HG03280 (cell line): ENCODE results near the gene TGFBR2.

ENCODE experiments used
- ATAC-seq: cut with Tn5 transposase; IDR thresholded peaks from one replicate; pipeline ENCODE4 v1.9.1; 2021; ENCODE audit warnings: mild to moderate bottlenecking, moderate library complexity; ENCODE audit not compliant: unreplicated experiment

TGFBR2 gene

DNA sequence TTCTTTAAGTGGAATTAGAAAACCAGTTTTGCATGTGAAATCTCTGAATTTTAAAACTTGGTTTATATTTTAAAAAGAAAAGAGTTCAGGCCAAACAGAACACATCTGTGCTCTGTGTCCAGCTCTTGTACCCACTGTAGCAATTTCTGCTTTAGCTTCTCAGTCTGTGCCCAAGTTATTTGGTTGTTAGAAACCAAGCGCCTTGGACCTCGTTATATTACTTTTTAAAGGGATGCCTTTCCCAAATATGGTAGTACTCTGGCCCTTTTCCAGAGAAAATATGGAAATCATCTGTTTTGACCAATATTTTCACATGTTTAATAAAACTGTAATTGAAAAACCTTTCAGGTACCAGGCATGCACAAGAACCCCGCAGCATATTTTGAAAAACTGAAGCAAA lies 27.3 kb downstream of the TGFBR2 start:
- no peak for ATAC-seq

DNA sequence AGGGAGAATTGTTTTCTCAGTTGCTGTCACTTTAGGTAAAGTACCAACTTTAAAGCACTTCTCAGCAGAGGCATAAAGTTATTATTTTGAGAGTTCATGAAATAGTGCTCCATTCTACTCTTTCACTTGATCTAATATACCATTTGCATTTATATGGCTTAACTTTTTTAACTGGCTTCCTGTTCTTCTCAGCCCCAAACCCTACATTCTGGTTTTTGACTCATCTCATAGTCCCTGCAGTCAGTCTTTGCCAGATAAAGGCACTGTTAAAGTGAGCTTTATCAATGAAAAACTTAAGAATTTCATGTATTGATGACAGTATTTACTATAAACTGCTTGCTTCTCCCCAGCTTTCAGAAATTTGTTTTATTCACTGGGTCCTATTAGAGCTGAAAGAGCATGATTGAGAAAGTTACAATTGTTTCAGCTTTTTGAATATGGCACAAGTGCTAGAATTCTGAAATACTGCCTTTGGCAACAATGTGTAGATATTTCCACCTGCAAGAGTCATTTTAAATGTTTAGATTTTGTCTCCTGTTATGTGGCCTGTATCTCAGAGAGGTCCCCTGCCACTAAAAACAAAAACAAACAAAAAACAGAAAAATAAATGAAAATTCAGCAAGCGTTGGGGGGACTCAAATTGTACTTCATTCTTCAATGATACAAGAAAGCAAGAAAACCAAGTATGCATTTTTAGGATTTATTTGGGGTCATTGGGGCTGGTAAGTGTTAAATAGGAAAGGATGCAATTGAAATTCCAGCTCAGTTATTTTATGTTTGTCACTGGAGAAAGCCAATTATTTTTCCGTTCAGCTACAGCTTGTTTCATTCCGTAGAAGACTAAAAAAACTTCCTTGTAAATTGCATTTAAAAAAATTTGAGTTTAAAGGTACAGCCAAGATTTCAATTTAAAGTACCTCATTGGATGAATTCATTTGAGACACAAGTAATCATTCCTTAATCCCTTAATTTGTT lies 28.6 kb downstream of the TGFBR2 start:
- ATAC-seq = no peak

DNA sequence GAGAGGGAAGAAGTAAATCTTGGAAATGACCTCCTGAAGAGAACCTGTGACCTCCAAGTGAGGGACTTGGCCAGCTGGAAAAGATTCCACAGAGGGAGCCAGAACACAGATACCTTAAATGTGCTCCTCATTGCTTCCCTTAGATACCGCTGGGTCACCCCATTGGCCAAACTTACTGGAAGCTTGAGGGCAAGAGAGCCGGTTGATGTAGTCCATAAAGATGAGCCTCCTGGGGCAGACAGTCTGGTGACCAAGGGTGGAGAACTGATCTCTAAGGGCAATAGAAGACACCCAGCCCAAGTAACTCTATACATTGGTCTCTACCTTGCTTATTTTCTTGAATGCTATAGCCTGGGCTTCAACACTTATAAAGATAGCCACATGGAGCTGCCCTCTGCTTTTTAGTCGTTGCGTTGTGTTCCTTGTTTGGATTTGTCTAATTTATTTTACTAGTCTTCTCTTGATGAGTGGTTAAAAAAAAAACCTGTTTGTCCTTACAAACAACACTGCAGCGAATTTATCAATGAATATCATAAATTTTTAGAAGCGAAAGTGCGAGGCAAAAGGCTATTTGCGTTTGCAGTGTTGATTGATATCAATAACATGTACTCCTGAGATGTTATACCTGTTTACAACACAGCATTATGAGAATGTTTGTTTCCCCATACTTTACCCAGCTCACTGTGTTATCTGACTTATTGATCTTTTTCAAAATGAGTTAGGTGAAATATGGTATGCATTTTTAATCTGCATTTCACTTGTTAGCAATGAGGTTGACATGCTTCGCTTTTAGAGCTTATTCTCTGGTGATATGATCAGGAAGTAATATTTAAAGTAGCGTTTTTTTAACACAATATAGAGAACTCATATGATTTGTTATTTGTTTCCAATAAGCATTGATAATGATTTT lies 31.2 kb downstream of the TGFBR2 start:
- no peak for ATAC-seq

DNA sequence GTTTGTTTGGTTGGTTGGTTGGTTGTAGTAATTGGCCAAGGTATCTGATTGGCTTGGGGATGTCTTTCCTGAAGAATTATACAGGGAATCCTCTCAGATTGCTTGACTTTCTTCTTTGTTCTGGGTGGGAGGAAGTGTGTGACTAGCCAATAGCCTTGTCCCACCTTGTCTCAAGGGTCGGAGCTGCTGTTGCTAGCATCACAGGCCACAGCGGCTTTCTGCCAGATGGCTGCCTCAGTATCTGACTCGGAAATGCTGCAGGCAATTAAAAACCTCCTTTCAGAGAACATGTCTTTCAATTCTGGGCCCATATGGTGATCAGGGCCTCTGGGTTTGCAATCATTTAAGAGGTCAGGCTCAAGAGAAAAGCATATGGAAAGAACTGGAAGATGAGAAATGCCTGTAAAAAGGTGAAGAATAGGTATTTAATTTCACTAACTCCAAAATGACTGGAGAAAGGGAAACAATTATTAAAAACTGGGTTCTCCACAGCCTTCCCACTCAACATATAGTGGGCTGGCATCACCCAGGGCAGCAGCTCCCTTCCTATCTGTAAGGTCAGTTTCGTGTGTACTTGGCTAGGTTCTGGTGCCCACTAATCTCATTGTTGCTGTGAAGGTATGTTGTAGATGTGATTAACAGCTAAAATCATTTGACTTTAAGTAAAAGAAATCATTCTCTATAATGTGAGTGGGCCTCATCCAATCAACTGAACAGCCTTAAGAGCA lies 32.4 kb downstream of the TGFBR2 start:
- no peak for ATAC-seq

DNA sequence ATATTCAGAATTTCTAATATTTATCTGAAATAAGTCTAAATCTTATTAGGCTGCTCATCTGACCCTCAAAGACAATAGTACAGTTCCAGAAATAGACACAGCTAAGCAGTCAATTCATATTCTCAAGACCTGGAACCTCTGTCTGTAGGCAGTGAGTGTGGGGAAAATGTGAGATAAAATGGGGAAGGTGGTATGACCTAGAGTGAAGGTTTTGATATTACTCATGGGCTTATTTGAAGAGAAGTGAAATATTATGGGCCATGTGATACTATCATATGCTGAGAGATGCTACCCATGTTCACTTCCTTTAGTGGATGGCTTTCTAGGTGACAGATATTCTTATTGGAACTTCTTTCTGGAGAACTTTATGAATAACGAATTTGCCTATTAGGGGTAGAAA lies 33.5 kb downstream of the TGFBR2 start:
- peak; percentile 75 for ATAC-seq

DNA sequence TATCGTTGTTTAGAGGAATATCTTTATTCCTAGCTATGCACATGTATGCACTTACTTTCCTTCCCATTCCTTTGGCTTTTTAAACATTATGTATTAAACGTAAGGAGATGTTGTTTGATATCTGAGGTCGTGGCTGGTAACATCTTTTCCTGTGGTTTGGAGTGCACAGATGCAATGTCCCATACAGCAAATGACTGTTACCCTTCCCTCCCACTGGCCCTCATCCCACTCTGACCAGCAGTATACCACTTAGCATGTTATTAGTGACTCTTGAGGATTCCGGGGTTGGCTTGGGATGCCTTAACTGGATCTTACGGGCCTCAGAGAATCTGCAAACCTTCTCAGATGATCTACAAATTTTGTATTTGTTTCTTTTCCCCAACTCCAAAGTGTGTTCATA lies 34.5 kb downstream of the TGFBR2 start:
- ATAC-seq = no peak

DNA sequence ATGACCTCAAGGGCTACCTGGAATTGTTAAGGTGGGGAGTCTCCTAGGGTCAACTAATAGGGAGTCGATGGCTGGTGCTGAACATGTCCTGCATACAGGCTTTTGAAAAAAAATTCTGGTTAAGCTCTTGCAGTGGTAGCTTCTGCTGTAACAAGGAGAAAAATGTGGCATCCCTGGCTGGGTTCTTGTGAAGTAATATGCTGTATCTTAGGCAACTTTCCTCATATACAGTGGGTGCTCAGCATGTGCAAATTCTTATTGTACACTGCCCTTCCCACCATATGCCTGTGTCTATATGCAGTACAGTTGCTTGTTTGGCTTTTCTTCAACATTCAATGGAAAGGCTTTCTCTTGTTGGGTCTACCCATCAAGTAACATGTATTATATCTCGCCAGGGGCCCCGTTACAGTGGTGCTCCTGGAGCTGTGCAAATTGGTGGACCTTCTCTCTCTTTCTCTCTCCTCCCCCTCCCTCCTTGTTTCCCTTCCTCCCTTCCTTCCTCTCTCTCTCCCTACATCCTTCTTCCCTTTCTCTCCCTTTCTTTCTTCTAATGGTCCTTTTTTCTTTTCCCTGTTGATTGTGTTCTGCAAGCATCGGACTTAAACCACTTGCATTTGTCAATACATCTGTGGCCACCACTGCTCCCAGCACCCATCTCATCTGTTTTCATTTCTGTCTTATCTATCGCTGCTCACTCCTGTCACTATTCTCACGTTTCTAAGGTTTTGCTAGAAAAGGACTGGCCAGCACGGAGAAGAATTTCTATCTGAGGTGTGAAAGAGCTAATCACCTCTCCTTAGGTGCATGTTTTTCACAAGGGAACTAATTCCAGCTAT lies 35.2 kb downstream of the TGFBR2 start:
- no peak for ATAC-seq

DNA sequence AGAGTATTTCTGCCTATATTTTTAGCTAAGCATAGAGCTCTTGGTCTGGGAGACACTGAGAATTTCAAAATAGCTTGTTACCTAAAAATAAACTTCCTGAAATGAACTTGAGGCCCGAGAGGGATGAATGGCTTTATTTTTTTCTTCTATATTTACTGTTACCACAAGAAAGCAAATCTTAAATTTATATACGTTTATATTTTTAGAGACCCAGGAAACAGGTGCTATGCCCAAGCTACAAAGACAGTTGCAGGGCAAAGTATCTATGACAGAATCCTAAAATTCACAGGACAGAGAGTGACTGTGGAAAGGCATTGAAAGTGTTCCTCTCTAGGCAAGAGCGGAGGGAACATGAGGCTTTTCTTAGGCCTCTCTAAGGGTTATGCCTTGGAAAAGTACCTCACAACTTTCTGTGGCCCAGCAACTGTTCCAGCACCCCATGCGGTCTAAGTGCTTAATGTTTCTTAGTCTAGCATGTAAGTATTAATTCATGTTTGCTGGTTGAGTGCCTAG lies 36.5 kb downstream of the TGFBR2 start:
- ATAC-seq = no peak

DNA sequence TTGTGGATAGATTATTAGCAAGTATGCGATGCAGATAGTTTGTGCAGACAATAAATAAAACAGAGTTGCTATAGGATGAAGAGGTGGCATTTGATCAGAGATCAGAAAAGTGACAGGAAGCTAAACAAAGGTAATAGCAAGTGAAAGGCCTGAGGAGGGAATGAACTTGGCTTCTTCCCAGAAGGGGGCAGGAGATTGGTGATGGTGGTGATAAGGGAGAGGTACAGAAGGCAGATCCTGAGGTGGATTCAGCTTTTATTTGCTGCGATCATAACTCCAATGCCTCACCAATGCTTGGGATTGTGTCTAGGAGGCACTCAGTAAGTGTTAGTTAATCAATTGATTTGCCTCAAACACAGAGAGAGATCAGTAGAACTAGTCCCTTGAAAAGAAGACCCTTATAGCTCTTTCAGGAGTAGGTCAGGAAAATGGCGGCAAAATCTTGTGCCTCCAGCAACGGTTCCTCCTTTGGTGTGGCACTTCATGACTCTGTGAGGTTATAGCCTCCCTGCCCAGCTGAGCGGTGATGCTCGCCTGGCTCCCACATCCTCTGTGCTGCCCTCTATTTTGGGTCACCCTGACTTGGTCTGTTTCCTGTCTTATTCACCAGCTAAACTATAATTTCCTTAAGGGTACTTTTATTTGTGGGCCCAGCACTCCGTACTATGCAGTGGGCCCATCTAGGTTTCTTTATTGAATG lies 37.5 kb downstream of the TGFBR2 start:
- no peak for ATAC-seq

DNA sequence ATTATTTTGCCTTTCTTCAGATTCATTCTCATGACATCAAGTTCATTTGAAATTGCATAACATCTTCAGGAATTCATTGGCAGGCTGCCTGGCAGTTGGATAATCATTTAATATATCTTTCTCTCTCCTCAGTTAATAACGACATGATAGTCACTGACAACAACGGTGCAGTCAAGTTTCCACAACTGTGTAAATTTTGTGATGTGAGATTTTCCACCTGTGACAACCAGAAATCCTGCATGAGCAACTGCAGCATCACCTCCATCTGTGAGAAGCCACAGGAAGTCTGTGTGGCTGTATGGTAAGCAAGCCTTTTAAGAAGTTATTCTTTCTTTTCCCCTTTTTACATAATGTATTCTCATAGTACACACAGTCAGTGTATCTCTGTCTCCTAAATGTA lies 38.2 kb downstream of the TGFBR2 start:
- ATAC-seq = peak; percentile 46

DNA sequence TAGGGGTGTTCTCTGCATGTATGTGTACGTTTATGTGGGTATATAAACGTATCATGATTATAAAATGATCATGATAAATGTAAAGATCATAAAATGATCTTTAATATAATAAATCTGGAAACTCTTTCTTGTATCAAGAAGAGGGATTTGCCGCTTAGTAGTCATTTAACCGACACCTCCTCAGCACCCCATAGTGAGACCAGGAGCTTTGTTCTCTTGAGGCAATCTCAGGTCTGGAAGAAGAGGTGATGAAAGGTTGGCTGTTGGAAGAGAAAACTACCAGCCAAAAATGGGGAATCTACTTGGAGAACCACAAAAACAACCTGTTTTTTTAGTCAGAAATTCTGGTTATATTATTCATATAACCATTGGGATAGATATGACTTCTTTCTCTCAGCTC lies 38.7 kb downstream of the TGFBR2 start:
- ATAC-seq = no peak

DNA sequence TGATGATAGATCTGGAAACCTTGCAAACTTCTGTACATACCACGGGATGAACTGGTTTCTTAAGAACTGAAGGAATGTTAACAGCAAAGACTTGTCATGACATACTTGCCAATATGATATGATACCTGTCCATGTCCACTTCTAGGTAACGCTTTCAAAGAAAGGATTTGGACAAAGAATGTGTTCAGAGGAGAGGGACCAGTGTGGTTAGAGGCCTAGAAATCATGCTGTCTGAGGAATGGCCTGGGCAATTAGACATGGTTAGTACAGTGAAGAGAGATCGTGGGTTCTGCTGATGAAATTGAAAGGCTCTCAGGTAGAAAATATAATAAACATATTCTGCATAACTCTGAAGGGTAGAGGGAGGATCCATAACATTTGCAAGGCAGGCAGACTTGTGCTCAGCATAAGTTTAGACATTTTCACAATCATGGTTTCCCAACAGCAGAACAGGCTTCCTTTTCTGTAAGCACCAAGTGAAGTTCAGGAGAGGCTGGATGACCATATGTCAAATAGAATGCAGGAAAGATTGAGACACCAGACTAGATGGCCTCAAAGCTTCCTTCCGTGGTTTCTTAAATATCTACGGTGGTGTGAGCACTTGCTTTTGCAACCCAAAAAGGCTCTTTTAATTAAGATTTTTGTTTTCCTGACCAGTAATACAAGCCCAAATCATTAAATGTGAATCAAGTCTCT lies 39.9 kb downstream of the TGFBR2 start:
- no peak for ATAC-seq

DNA sequence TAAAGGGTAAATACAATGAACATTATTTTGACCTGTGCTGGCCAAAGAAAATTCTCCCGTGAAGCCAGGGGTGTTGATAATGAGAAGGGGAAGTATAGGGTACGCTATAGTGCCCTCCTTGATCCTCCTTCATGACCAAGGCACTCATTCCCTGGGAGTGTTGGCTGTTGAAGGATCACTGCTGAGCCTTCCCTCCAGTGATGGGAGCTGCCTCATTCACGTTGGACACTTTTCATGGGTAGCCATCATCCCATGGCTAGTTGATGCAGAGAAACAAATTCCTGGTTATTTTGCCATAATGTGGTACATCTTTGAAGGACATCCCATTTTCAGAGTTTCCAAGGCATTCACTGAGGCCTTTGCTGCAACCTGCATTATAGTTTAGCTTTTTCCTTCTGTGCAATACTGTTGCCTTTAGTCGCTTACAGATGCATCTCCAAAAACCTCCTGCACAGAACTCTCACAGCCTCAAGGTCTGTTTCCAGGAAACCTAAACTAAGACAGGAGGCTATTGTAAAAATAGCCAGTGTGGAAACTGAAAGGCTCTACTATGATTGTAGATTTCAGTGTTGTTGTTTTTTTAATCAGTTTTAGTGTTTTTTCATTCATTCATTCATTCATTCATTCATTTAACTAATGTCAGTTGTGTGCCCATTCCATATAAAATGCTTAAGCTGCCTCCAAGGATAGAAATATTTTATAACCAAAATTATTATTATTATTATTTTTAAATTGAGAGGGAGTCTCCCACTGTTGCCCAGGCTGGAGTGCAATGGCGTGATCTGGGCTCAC lies 40.8 kb downstream of the TGFBR2 start:
- no peak for ATAC-seq

DNA sequence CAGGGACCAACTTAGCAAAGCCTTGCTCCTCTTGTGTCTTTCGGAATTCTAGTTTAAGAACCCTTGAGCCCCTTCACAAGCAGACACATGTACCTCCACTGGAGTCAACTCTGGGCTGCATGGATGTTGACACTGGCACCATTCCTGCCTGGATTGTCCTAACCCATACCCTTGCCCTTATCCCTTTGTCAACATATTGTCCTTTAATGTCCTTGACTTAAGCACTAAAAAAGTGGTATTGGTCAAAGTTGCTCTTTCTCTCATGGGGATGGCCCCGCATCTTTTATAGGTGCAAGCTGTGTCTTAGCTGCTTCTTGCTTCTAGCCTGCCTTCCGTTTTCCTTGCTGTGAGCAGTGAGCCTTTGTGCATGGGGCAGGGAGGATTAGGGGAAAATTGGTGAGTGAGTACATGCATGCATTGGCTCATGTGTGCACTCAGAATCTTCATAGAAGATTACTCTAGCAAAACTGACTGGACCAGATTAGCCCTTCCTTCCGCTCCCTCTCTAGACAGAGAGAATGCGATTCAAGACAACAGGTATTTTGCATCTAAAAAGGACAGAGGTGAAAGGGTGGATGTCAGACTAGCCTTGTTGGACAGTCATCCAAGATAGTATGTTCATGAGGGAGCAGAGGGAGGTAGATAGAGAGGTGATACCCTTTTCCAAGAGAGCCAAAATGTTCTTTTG lies 42.4 kb downstream of the TGFBR2 start:
- no peak for ATAC-seq

DNA sequence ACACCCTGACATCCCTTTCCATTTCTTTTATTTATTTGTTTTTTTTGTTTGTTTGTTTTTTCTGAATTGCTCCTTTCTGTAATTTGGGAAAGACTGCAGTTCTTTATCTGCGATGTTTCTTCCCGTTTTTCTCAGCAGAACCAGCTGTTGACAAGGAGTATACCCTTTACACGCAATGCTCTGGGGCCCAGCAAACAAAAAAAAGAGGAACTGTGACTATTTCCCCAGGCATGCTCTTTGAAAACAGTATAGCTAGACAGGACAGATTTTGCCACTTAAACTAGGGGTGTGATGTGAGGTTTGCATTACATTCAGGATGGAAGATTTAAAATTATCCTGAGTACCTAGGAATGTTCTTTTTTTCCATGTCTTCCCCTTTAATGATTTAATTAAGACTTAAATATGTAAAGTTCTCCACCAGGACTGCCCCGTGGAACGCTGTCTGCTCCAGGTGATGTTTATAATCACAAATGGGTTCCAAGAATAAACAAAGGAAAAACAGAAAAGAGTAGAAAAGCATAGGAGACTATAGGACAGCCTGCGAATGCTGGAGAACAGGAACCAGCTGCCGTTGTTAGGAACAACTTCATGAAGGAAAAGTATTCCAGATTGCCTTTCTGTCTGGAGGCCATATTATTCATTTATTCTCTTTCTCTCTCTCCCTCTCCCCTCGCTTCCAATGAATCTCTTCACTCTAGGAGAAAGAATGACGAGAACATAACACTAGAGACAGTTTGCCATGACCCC lies 43.3 kb downstream of the TGFBR2 start:
- ATAC-seq = no peak

DNA sequence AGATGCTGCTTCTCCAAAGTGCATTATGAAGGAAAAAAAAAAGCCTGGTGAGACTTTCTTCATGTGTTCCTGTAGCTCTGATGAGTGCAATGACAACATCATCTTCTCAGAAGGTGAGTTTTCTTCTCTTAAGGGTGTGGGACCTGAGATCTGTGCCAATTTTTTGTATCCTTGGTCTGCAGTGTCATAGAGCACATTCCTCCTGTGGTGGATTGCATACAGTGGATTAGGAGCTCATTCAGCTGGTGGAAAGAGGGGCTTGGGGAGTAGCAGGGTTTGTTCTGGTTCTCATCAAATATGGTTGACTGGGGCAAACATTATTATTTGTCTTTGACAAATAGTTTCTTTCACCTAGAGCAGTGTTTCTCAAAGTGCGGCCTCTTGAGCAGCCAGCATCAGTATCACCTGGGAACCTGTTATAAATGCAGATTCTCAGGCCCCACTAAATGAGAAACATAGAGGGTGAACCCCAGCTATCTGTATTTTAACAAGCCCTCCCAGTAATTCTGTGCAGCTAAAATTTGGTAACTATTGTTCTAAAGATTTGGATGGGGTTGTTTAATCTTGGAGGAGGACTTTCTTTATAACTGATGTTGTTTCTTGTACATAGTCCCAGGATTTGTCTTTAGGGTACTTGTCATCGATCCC lies 44.1 kb downstream of the TGFBR2 start:
- ATAC-seq = no peak
